Bone marrow (tissue), 2 donors: ENCODE data around the gene SETX.
A peak's percentile ranks its signal among the peaks of the same experiment; 100 is the strongest.

Experiments
- DNase-seq, 2 donors: peaks; one replicate each; lab custom pipeline; 2025; lab: John Stamatoyannopoulos, UW

The SETX gene

GRCh38 chr9:132357764-132358163 lies 3.0 kb upstream of the SETX start:
- no peak for DNase-seq

DNA sequence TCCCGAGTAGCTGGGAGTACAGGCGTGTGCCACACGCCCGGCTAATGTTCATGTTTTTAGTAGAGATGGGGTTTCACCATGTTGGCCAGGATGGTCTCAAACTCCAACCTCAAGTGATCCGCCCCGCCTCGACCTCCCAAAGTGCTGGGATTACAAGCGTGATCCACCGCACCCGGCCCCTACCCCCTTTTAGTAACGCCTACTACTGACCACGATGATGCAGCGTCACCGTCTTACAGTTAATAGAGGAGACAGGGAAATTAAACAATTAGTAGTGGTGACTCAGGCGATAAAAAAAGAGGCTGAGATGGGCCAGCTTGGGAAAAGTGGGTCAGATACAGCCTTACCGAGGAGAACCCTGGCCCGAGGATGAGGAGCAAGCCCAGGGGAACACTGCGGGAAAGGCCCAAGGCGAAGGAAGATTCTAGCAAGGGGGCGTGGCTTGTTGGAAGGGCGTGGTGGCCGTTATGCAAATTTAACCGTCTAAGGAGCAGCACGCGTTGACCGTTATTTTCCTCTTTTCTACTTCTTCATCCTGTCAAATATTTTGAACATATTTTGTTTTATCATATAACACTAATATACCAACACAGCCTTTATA lies 1.6 kb upstream of the SETX start:
- DNase-seq, result no peak

DNA sequence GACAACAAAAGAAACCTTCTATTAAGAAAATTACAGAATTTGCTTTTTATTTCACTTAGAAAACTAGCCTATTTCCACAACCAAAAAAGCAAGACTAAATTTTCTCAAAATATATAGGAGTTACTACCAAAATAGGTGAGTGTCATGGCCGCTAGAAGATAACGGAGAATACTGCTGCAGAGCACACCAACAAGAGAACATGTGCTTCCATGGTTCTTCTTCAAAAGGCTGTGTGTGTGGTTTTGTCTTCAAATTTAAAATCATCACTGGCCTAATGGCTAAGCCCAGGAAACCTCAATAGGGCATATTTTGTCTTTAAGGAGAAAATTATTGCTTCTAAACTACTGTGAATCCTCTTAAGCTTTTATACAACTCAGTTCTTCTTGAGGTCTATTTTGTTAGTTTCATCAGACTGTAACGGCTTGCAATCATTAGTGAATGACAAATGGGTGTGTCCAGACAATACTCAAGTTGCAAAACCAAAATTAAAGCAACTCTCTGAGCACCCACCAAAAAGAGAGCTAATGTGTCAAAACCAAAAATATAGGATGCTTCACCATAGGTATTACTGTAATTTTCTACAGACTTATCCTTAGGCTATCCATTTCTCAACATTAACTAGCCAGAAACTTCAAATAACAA lies 3.3 kb downstream of the SETX start:
- DNase-seq, result no peak

DNA sequence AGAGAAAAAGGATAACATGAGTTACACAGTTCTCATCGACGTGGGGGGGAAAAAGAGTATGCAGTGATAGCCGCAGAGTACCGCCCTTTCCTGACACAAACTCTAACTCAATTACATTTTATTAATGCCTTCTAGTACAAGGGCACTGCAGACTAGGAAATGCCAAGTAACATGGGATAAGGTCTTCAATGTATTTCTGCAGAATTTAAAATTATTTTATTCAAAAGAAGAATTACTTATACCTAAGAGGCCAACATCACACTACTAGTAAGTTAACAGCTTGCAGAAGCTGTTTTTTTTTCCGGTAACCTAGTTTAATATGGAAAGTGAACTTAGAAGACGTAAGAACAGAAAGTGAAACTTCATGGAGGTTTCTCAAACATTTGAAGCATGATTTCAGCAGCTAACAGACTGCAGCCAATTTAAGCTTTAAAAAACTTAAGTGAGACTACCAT lies 3.9 kb downstream of the SETX start:
- DNase-seq, result peak in 1 of 2 donors; percentile 65

GRCh38 chr9:132348676-132349075 lies 6.1 kb downstream of the SETX start:
- DNase-seq, result no peak

- DNase-seq, result no peak
Measured at GRCh38 chr9:132346177-132346576, 8.6 kb downstream of the SETX start.

DNA sequence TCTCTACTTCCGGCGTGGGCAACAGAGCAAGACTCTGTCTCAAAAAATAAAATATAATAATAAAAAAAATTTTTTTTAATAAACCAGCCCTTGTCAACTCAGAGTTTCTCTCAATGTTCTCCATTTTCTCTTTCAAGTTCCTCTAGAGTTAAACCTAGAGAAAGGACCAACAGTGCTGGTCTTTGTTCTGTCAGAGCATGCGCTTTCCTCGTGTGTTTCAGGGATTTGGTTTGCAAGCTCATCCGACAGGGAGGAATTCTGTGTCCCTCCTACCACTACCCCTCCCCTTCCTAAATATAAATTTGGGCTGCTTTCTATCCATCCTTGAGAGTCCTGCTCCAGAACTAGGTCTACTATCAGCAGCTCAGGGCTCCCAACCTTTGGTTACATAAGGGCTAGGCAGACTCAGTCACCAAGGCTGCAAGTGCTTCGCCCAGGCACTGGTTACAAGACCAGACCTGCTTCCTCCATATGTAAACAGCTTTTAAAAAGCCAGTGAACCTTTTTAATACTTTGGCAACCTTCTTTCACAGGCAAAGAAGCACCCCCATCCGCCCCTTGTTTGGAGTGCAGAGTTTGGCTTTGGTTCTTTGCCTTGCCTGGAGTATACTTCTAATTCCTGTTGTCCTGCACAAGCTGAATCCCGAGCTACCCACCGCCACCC lies 13.5 kb downstream of the SETX start:
- DNase-seq, result no peak

GRCh38 chr9:132334364-132334763 lies 20.4 kb downstream of the SETX start:
- DNase-seq, result no peak

GRCh38 chr9:132333556-132333955 lies 21.2 kb downstream of the SETX start:
- DNase-seq, result no peak

- DNase-seq, result no peak
Measured at GRCh38 chr9:132328580-132328979, 26.2 kb downstream of the SETX start.

DNA sequence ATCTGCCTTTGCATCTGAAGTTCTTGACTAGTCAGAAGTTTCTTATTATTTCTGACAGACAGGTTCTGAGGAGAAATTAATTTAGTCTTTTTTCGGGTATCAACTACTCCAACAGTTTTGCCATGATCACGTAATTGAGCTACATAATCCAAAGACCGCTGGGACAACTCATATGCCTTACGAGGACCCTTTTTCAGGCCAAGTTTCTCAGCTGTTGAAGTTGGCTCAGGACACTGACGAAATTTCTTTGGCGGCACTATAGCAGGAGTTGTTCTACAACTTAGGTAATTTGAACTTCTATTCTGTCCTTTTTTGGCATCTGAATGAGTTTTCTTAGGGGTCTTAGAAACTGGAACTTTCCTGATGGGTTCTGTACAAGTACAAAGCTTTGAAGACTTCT lies 27.2 kb downstream of the SETX start:
- DNase-seq, result no peak

DNA sequence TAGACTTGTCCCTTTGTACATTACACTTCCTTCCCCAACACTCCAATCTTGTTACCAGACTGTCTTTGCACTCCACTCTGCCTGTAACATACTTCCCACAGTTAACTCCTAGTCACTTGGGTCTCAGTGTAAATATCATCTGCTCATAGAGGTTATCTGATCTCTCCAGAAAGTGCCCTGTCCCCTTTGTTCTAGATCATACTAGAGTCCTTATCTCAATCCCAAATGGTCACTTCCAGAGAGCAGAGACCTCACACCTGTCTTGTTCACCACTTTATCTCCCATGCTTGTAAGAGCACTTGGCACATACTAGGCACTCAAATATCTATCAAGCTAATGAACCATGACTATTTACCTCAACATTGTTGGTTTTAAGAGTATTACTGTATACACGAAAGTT lies 30.4 kb downstream of the SETX start:
- no peak for DNase-seq

DNA sequence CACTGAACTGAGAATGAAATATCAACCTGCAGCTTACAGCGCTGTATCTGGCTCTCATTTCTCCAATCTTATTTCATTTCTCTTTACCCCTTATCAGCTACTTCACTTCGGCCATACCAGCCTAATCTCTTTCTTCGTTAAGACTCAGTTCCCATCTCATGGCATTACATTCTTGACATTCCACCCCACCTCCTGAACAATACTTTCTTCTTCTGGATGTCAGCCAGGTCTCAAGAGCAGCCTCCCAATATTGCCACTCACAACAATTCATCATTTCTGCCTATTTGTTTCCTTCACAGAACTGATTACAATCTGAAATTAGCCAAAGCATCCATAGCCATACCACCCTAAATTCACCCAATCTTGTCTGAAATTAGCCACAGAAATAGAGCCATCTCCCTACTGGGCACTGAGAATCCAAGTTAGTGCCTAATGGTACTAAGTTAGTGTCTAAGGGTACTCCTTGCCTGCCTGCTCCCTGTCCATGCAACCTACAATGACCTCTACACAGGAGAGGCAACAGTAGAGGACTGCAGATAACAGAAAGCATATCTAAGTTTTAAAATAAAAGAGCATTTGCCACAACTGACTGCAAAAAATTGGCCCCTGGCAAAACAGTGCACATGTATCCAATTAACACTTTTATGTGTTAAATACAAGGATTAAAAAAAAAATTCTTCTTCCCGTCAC lies 35.2 kb downstream of the SETX start:
- DNase-seq, result no peak

GRCh38 chr9:132312873-132313272 lies 41.9 kb downstream of the SETX start:
- DNase-seq, result no peak

DNA sequence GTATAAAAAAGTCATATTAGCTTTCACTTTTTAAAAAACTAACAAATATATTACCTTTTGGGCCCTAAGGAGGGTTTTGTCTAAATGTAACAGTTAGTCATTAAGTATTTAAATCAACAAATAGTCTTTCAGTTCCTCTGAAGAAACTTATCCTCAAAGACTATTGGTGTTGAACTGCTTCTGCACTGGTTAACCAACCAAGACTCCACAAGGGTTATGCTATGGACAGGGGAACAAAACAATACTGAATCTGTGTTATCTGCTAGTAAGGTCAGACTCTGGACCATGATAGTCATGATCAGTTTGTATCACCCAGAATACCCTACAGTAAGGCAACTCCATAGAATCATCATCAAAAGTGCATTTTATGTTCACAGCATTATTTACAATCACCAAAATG lies 42.4 kb downstream of the SETX start:
- DNase-seq, result no peak

GRCh38 chr9:132311978-132312377 lies 42.8 kb downstream of the SETX start:
- DNase-seq, result no peak

GRCh38 chr9:132309056-132309455 lies 45.7 kb downstream of the SETX start:
- DNase-seq, result no peak

GRCh38 chr9:132301521-132301920 lies 53.3 kb downstream of the SETX start:
- DNase-seq, result no peak

- DNase-seq, result no peak
Measured at GRCh38 chr9:132299221-132299620, 55.6 kb downstream of the SETX start.

GRCh38 chr9:132295181-132295580 lies 59.6 kb downstream of the SETX start:
- no peak for DNase-seq

GRCh38 chr9:132293145-132293721 lies 61.6 kb downstream of the SETX start:
- DNase-seq, result peak in 1 of 2 donors; percentile 56

- no peak for DNase-seq
Measured at GRCh38 chr9:132288966-132289365, 65.8 kb downstream of the SETX start.

- no peak for DNase-seq
Measured at GRCh38 chr9:132288361-132288760, 66.4 kb downstream of the SETX start.
